HG02678 (cell line): ENCODE measurements around the gene COG5.
"Not testable (repeated sequence)": the region's sequence is repeated elsewhere in the genome, so short reads cannot be mapped to it uniquely, and the experiment has no call there.

Experiments used
- ATAC-seq: cut with Tn5 transposase; IDR thresholded peaks from one replicate; pipeline ENCODE4 v1.9.1; 2021; ENCODE audit warnings: mild to moderate bottlenecking, moderate library complexity; ENCODE audit not compliant: unreplicated experiment

COG5 gene

DNA sequence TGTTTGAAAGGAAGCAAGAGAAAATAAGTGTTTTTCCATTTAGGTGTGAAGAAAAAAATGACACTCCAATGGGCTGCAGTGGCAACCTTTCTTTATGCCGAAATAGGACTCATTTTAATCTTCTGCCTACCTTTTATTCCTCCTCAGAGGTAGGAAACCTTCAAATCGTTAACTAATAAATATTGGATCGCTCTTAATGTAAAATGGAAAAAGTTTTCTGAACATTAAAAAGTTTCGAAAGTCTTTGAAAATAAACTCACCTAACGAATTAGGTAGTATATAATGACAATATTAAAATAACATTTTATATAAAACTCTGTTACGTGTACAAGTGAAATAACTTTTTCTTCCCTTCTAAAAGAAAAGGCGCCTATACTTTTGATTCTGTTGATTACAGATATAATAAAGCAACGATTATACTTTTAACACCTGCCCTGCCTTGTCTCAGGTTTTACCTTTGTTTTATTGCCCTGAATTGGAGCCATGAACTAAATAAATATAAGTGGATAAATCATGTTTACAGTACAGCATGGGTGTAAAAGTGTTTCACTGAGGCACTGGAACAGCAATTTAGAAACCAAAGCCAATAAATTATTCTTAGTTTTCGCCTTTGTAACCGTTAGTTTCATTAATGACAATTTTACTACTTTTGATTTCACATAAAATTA, 17.1 kb upstream of the COG5 start:
- ATAC-seq = no peak

GRCh38 chr7:107579885-107580715, 16.4 kb upstream of the COG5 start, which contains the start of gene BCAP29:
TSS of gene BCAP29 (plus strand) at chr7:107580246. CDS start at chr7:107580773, 527 bp downstream.
- peak; percentile 94 for ATAC-seq

GRCh38 chr7:107579554-107579884, 15.8 kb upstream of the COG5 start:
- ATAC-seq = peak; percentile 1

- ATAC-seq = no peak
Measured at GRCh38 chr7:107573537-107573936, 9.8 kb upstream of the COG5 start.

- ATAC-seq = no peak
Measured at GRCh38 chr7:107570298-107570697, 6.6 kb upstream of the COG5 start.

- ATAC-seq = no peak
Measured at GRCh38 chr7:107564553-107565298, 1.0 kb upstream of the COG5 start.

DNA sequence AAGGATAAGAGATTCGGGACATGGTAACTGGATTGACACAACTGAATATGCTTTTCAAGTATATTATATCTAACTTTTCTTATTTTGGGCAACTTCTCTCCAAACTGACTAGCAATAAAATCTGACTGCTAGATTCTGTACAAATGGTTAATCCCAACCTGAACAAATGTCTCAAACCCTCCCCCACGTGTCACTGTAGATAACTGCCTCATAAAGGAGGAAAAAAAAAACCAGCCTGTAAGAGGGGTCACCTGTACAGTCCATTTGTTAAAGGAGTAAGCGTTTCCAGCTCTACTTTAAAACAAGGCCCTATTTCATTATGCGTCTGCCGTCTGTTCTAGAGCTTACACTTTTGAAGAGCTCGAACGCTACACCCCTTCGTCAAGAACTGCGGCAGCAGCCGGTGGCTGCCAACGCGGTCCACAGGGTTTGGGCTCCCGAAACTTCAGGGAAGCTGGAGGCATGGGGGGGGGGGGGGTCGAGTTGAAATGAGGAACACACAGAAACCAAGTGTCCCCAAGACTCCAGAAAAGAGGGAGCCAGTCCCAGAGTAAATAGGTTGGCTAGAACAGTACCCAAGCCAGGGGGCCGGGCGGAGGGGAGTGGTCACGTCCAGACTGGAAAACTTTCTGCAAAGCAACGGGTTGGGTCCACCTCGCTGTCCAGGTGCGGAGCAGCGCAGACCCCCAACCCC, 492 bp downstream of the COG5 start:
- peak; percentile 51 for ATAC-seq

DNA sequence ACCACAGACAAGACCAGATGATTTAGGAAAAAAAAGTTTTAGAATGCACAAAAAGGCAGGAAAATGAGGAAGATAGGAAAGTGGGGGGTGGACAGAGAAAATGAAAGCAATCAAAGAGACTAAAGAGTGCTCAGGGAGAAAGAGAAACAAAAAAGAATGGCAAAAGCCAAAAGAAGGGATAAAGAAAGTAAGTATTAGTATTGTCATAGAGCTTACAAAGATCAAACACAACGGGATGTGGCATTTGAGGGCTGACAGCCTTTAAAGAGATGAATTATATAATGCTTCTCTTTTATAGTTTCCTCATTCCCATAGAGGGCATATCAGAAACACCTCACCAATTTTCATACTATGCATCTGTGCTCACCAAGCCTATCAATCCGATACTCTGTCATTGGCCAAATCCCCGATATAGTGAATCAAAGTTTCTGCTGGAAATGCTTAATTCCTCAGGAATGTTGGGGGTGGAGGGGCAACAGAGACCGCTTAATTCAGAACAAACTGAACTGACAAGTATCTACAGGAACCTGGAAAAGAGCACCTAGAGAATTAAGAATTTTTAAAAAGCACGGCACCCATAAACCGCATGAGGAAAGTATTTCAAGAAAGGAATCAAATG, 2.7 kb downstream of the COG5 start:
- no peak for ATAC-seq

GRCh38 chr7:107559864-107560263, 3.9 kb downstream of the COG5 start:
- no peak for ATAC-seq

- ATAC-seq = no peak
Measured at GRCh38 chr7:107555893-107556292, 7.8 kb downstream of the COG5 start.

DNA sequence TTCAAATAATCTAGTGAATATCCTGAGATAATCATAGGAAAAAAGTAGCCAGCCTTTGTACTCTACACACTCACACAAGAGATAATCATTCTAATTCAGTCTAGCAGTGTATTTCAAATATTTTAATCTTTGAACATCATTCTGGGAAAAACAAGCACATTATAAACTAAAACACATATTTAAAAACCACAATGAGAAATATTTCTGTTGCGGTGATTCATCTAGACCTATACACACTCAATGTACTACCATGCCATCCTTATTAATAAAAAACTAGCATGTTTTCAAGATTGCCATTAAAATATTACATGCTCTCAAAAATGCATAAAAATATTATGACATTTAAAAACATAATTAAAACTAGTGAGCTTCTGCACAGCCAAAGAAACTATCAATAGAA, 11.8 kb downstream of the COG5 start:
- ATAC-seq = no peak

DNA sequence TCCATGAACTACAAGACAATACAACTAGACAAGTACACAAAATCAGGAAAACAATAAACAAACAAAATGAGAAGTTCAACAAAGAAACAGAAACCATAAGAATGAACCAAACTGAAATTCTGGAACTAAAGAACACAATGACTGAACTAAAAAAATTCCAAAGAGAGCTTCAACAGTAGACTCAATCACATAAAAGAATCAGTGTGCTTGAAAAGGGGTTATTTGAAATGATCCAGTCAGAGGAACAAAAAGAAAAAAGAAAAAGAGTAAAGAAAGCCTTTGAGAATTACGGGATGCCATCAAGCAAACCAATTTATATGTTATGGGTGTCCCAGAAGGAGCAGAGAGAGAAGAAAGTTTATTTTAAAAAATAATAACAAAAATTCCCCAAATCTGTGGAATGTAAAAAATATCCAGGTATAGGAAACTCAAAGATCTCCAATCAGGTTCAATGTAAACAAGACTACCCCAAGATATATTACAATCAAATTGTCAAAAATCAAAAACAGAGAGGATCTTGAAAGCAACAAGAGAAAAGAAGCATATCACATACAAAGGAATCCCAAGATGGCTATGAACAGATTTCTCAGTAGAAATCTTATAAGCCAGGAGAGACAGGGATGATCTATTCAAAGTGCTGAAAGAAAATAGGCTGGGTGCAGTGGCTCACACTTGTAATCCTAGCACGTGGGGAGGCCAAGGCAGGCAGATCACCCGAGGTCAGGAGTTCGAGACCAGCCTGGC, 18.7 kb downstream of the COG5 start:
- no peak for ATAC-seq

GRCh38 chr7:107543338-107543993, 20.3 kb downstream of the COG5 start:
- ATAC-seq = no peak

DNA sequence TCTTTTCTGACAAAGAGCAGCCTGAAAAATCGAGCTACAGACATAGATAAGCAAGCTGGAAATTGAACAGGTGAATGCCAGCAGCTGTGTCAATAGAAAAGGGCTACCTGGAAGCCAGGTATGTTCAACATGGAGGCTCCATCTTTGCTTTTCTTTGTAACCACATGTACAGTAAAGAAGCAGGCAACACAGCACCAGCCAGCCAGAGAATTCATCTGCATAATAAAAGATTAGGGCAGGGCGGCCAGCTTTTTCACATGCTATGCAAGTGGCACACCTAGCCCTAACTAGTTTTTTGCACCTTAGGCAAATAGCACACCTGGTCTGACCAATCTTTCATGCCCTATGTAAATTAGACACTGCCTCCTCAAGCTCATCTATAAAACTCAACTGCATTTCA, 25.7 kb downstream of the COG5 start:
- no peak for ATAC-seq

- ATAC-seq = not testable (repeated sequence)
Measured at GRCh38 chr7:107537228-107537627, 26.5 kb downstream of the COG5 start.

DNA sequence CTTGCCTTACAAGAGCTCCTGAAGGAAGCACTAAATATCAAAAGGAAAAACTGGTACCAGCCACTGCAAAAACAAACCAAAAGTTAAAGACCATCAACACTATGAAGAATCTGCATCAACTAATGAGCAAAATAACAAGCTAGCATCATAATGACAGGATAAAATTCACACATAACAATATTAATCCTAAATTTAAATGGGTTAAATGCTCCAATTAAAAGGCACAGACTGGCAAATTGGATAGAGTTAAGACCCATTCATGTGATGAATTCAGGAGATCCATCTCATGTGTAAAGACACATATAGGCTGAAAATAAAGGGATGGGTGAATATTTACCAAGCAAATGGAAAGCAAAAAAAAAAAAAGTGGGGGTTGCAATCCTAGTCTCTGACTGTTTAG, 29.6 kb downstream of the COG5 start:
- no peak for ATAC-seq

- no peak for ATAC-seq
Measured at GRCh38 chr7:107530751-107531150, 33.0 kb downstream of the COG5 start.

- ATAC-seq = no peak
Measured at GRCh38 chr7:107528461-107528860, 35.3 kb downstream of the COG5 start.

- no peak for ATAC-seq
Measured at GRCh38 chr7:107527196-107527595, 36.5 kb downstream of the COG5 start.
